SK-N-SH treated with all-trans-retinoic acid at 6 μM for 48 hours (cell line): ENCODE measurements around the gene CHRNA7.

Source experiments
- ATAC-seq: fragments of 200-7000 bp; cut with Tn5 transposase; 3 replicates; pipeline ENCODE4 v1.9.1; 2020; ENCODE audit warnings: mild to moderate bottlenecking, moderate library complexity
- BACH2 ChIP-seq: fragments of 250-450 bp; sonication (Bioruptor Pico); IDR thresholded peaks from 2 replicates; pipeline ENCODE4 v1.9.0; 2021; ENCODE audit warnings: mild to moderate bottlenecking, borderline replicate concordance
- ESRRG ChIP-seq: fragments of 250-450 bp; sonication (Bioruptor Pico); IDR thresholded peaks from 2 replicates; pipeline ENCODE4 v1.6.1; 2021; ENCODE audit warnings: mild to moderate bottlenecking
- GLIS3 ChIP-seq: fragments of 250-450 bp; sonication (Bioruptor Pico); IDR thresholded peaks from 2 replicates; pipeline ENCODE4 v1.5.0; 2020; ENCODE audit warnings: mild to moderate bottlenecking, moderate library complexity
- ISL1 ChIP-seq: fragments of 250-450 bp; sonication (Bioruptor Pico); IDR thresholded peaks from 2 replicates; pipeline ENCODE4 v2.1.2; 2022; ENCODE audit warnings: mild to moderate bottlenecking, moderate library complexity
- OSR1 ChIP-seq: fragments of 250-450 bp; sonication (Bioruptor Pico); IDR thresholded peaks from 2 replicates; pipeline ENCODE4 v1.8.0; 2022; ENCODE audit warnings: moderate library complexity, mild to moderate bottlenecking, inconsistent platforms
- PPARA ChIP-seq: fragments of 250-450 bp; sonication (Bioruptor Pico); IDR thresholded peaks from 2 replicates; pipeline ENCODE4 v1.5.0; 2020; ENCODE audit warnings: mild to moderate bottlenecking, borderline replicate concordance
- RARB ChIP-seq: fragments of 250-450 bp; sonication (Bioruptor Pico); IDR thresholded peaks from 2 replicates; pipeline ENCODE4 v1.8.0; 2021; ENCODE audit warnings: mild to moderate bottlenecking, moderate library complexity
- SNAI2 ChIP-seq: fragments of 250-450 bp; sonication (Bioruptor Pico); IDR thresholded peaks from 2 replicates; pipeline ENCODE4 v1.5.0; 2020; ENCODE audit warnings: mild to moderate bottlenecking, moderate library complexity
- TCF4 ChIP-seq: fragments of 250-450 bp; sonication (Bioruptor Pico); IDR thresholded peaks from 2 replicates; pipeline ENCODE4 v1.8.0; 2021; ENCODE audit warnings: mild to moderate bottlenecking, moderate library complexity, borderline replicate concordance
- TOX ChIP-seq: fragments of 250-450 bp; sonication (Bioruptor Pico); IDR thresholded peaks from 2 replicates; pipeline ENCODE4 v1.8.0; 2021; ENCODE audit warnings: mild to moderate bottlenecking, moderate library complexity, borderline replicate concordance
- ZC3H10 ChIP-seq: fragments of 250-450 bp; sonication (Bioruptor Pico); IDR thresholded peaks from 2 replicates; pipeline ENCODE4 v1.5.1; 2021; ENCODE audit warnings: mild to moderate bottlenecking, moderate library complexity
- ZFP3 ChIP-seq: fragments of 250-450 bp; sonication (Bioruptor Pico); IDR thresholded peaks from 2 replicates; pipeline ENCODE4 v1.5.0; 2020; ENCODE audit warnings: mild to moderate bottlenecking, moderate library complexity
- ZFP30 ChIP-seq: fragments of 450-650 bp; formaldehyde crosslinking; IDR thresholded peaks from 2 replicates; pipeline ENCODE4 v1.5.0; 2022; ENCODE audit warnings: mild to moderate bottlenecking, moderate library complexity
- ZNF565 ChIP-seq: fragments of 450-650 bp; formaldehyde crosslinking; conservative IDR thresholded peaks from 2 replicates; pipeline ENCODE4 v1.5.0; 2020; ENCODE audit warnings: low read depth, mild to moderate bottlenecking, moderate library complexity
- ZNF70 ChIP-seq: fragments of 450-650 bp; formaldehyde crosslinking; IDR thresholded peaks from 2 replicates; pipeline ENCODE4 v1.5.0; 2020; ENCODE audit warnings: mild to moderate bottlenecking, moderate library complexity
- ZNF8 ChIP-seq: fragments of 450-650 bp; formaldehyde crosslinking; IDR thresholded peaks from 2 replicates; pipeline ENCODE4 v1.5.0; 2020; ENCODE audit warnings: mild to moderate bottlenecking, moderate library complexity
- TF ChIP-seq, protein P1 (sequence below): fragments of 250-450 bp; sonication (Bioruptor Pico); IDR thresholded peaks from 2 replicates; pipeline ENCODE4 v1.5.0; 2020; ENCODE audit warnings: mild to moderate bottlenecking, moderate library complexity
- TF ChIP-seq, protein P2 (sequence below): fragments of 250-450 bp; sonication (Bioruptor Pico); IDR thresholded peaks from 2 replicates; pipeline ENCODE4 v1.5.1; 2020; ENCODE audit warnings: low read depth, mild to moderate bottlenecking, moderate library complexity
- TF ChIP-seq, protein P3 (sequence below): fragments of 250-450 bp; sonication (Bioruptor Pico); IDR thresholded peaks from 2 replicates; pipeline ENCODE4 v1.8.0; 2021; ENCODE audit warnings: low read depth, mild to moderate bottlenecking, moderate library complexity, borderline replicate concordance
- TF ChIP-seq, protein P4 (sequence below): fragments of 250-450 bp; sonication (Bioruptor Pico); IDR thresholded peaks from 2 replicates; pipeline ENCODE4 v1.8.0; 2020; ENCODE audit warnings: mild to moderate bottlenecking, moderate library complexity, borderline replicate concordance
- TF ChIP-seq, protein P5 (sequence below): fragments of 250-450 bp; sonication (Bioruptor Pico); IDR thresholded peaks from 2 replicates; pipeline ENCODE4 v1.5.1; 2021; ENCODE audit warnings: mild to moderate bottlenecking, moderate library complexity

CHRNA7 gene

DNA sequence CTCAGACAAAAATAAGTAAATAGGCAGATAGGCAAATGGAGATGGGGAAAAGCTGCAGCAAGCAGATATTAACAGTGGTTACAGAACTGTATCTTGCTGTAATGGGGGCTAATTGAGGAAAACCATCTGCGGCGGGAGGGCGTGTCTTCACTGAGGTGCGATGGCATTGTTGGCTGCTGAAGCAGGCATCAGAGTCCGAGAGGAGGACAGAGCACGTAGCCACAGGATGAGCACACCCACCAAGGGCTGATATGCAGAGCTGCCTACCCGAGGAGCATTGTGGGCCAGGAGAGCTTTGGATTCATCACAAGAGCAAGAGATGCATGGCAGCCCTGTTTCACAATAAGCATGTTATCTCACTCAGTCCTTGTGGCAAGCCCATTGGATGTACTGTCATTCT lies 30.4 kb downstream of the CHRNA7 start:
- TF ChIP-seq, protein P1, sequence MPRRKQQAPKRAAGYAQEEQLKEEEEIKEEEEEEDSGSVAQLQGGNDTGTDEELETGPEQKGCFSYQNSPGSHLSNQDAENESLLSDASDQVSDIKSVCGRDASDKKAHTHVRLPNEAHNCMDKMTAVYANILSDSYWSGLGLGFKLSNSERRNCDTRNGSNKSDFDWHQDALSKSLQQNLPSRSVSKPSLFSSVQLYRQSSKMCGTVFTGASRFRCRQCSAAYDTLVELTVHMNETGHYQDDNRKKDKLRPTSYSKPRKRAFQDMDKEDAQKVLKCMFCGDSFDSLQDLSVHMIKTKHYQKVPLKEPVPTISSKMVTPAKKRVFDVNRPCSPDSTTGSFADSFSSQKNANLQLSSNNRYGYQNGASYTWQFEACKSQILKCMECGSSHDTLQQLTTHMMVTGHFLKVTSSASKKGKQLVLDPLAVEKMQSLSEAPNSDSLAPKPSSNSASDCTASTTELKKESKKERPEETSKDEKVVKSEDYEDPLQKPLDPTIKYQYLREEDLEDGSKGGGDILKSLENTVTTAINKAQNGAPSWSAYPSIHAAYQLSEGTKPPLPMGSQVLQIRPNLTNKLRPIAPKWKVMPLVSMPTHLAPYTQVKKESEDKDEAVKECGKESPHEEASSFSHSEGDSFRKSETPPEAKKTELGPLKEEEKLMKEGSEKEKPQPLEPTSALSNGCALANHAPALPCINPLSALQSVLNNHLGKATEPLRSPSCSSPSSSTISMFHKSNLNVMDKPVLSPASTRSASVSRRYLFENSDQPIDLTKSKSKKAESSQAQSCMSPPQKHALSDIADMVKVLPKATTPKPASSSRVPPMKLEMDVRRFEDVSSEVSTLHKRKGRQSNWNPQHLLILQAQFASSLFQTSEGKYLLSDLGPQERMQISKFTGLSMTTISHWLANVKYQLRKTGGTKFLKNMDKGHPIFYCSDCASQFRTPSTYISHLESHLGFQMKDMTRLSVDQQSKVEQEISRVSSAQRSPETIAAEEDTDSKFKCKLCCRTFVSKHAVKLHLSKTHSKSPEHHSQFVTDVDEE (CRISPR knock-in tag): no peak
- TF ChIP-seq ZNF565 (no peak), ESRRG (CRISPR knock-in tag) (no peak), ZC3H10 (CRISPR knock-in tag) (no peak), ZNF70 (CRISPR knock-in tag) (no peak), SNAI2 (CRISPR knock-in tag) (no peak), GLIS3 (CRISPR knock-in tag) (no peak), PPARA (CRISPR knock-in tag) (no peak), ZNF8 (CRISPR knock-in tag) (no peak), TCF4 (no peak), ZFP3 (CRISPR knock-in tag) (no peak), ISL1 (CRISPR knock-in tag) (no peak), TOX (CRISPR knock-in tag) (no peak), OSR1 (CRISPR knock-in tag) (no peak), BACH2 (CRISPR knock-in tag) (no peak)
- TF ChIP-seq, protein P2, sequence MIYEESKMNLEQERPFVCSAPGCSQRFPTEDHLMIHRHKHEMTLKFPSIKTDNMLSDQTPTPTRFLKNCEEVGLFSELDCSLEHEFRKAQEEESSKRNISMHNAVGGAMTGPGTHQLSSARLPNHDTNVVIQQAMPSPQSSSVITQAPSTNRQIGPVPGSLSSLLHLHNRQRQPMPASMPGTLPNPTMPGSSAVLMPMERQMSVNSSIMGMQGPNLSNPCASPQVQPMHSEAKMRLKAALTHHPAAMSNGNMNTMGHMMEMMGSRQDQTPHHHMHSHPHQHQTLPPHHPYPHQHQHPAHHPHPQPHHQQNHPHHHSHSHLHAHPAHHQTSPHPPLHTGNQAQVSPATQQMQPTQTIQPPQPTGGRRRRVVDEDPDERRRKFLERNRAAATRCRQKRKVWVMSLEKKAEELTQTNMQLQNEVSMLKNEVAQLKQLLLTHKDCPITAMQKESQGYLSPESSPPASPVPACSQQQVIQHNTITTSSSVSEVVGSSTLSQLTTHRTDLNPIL (CRISPR knock-in tag): no peak
- TF ChIP-seq, protein P3, sequence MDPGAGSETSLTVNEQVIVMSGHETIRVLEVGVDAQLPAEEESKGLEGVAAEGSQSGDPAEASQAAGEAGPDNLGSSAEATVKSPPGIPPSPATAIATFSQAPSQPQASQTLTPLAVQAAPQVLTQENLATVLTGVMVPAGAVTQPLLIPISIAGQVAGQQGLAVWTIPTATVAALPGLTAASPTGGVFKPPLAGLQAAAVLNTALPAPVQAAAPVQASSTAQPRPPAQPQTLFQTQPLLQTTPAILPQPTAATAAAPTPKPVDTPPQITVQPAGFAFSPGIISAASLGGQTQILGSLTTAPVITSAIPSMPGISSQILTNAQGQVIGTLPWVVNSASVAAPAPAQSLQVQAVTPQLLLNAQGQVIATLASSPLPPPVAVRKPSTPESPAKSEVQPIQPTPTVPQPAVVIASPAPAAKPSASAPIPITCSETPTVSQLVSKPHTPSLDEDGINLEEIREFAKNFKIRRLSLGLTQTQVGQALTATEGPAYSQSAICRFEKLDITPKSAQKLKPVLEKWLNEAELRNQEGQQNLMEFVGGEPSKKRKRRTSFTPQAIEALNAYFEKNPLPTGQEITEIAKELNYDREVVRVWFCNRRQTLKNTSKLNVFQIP (CRISPR knock-in tag): no peak
- TF ChIP-seq, protein P4, sequence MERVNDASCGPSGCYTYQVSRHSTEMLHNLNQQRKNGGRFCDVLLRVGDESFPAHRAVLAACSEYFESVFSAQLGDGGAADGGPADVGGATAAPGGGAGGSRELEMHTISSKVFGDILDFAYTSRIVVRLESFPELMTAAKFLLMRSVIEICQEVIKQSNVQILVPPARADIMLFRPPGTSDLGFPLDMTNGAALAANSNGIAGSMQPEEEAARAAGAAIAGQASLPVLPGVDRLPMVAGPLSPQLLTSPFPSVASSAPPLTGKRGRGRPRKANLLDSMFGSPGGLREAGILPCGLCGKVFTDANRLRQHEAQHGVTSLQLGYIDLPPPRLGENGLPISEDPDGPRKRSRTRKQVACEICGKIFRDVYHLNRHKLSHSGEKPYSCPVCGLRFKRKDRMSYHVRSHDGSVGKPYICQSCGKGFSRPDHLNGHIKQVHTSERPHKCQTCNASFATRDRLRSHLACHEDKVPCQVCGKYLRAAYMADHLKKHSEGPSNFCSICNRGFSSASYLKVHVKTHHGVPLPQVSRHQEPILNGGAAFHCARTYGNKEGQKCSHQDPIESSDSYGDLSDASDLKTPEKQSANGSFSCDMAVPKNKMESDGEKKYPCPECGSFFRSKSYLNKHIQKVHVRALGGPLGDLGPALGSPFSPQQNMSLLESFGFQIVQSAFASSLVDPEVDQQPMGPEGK (CRISPR knock-in tag): no peak
- no peak for ATAC-seq

DNA sequence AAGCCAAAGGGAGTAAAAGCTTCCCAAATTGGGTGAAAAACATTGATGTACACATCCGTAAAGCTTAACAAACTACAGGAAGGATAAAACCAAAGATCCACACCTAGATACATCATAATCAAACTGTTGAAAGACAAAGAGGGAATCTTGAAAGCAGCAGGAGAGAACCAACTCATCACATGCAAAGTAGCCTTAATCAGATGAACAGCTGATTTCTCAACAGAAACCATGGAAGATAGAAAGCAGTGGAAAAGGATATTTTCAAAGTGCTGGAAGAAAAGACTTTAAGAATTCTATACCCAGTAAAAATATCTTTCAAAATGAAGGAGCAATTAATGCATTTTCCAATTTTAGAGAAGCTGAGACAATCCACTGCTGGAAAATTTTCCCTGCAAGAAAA lies 36.8 kb downstream of the CHRNA7 start:
- ATAC-seq: no peak
- TF ChIP-seq TOX (CRISPR knock-in tag): no peak
- TF ChIP-seq, protein P2 (CRISPR knock-in tag): no peak
- TF ChIP-seq TCF4: no peak
- TF ChIP-seq GLIS3 (CRISPR knock-in tag): no peak
- TF ChIP-seq, protein P3 (CRISPR knock-in tag): no peak
- no peak for TF ChIP-seq RARB
- TF ChIP-seq, protein P4 (CRISPR knock-in tag): no peak
- TF ChIP-seq ESRRG (CRISPR knock-in tag): no peak
- no peak for TF ChIP-seq PPARA (CRISPR knock-in tag)
- no peak for TF ChIP-seq OSR1 (CRISPR knock-in tag)
- TF ChIP-seq, protein P1 (CRISPR knock-in tag): no peak
- no peak for TF ChIP-seq ZNF8 (CRISPR knock-in tag)
- no peak for TF ChIP-seq ZFP30 (CRISPR knock-in tag)
- TF ChIP-seq, protein P5, sequence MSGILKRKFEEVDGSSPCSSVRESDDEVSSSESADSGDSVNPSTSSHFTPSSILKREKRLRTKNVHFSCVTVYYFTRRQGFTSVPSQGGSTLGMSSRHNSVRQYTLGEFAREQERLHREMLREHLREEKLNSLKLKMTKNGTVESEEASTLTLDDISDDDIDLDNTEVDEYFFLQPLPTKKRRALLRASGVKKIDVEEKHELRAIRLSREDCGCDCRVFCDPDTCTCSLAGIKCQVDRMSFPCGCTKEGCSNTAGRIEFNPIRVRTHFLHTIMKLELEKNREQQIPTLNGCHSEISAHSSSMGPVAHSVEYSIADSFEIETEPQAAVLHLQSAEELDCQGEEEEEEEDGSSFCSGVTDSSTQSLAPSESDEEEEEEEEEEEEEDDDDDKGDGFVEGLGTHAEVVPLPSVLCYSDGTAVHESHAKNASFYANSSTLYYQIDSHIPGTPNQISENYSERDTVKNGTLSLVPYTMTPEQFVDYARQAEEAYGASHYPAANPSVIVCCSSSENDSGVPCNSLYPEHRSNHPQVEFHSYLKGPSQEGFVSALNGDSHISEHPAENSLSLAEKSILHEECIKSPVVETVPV (CRISPR knock-in tag): no peak
- no peak for TF ChIP-seq ZC3H10 (CRISPR knock-in tag)
- TF ChIP-seq BACH2 (CRISPR knock-in tag): no peak
- TF ChIP-seq ZNF70 (CRISPR knock-in tag): no peak
- no peak for TF ChIP-seq SNAI2 (CRISPR knock-in tag)
